ENCODE data around the gene URB1.
"Not testable (repeated sequence)": the region's sequence is repeated elsewhere in the genome, so short reads cannot be mapped to it uniquely, and the experiment has no call there.

Gene URB1

DNA sequence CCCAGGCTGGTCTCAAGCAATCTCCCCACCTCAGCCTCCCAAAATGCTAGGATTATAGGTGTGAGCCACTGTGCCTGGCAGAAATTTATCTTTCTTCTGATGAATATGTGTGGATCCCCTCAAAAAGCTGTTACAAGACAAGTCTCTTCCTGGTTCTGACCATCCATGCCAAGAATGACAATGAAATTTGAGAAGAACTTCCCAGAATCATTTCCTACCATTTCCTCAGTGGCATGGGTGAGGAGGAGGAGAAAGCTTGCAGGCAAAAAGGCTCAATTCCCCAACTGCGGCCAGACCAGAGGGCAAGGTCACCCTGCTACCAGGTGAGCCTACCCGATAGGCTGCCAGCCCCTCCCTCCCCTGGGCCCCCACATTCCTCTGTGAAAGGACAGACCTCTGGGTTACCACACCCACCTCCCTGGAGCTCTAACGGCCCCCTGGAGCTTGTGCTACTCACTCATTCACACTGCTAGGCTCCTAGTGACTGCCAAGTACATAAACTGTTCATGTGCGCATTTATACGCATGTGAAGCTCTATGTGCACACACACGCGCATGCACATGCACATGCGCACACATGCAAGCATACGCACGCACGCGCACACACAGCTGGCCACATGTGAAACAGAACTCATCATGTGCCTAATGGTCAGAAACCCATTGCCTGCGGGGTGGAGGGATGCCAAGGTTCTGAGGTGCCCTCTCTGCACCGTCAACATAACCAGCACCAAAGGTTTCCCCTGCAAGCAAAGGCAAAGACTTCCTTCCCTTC, 77.1 kb downstream of the URB1 start:
- TF ChIP-seq CTCF (IDR thresholded peaks at IDR 0.05; ENCODE audit: extremely low read depth, missing control alignments) = no peak
- no peak for DNase-seq (ENCODE audit: low spot score)

- no peak for DNase-seq (ENCODE audit: low spot score)
- no peak for TF ChIP-seq CTCF (IDR thresholded peaks at IDR 0.05; ENCODE audit: extremely low read depth, missing control alignments)
Observed at GRCh38 chr21:32314806-32315205, 78.0 kb downstream of the URB1 start.

- TF ChIP-seq CTCF (IDR thresholded peaks at IDR 0.05; ENCODE audit: extremely low read depth, missing control alignments) = no peak
- DNase-seq (ENCODE audit: low spot score) = no peak
Observed at GRCh38 chr21:32312976-32313375, 79.8 kb downstream of the URB1 start.

DNA sequence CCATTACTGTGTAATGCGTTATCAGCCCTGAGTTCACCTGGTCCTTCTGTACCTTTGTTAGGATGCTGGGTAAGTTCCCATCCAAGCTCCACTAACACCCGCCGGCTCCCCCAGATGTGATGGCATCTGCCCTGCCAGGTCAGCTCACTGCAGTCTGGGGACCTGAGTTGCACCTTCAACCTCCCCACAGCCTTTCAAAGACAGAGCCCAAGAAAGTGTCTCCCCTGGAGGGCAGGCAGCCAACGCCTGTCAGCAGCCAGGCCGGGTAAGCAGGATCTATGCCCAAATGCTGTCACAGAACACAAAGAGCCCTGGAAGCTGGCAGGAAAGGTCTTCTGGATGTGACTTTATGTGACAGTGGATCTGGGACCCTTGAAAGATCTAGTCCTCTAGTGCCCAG, 80.5 kb downstream of the URB1 start:
- DNase-seq (ENCODE audit: low spot score) = no peak
- no peak for TF ChIP-seq CTCF (IDR thresholded peaks at IDR 0.05; ENCODE audit: extremely low read depth, missing control alignments)

DNA sequence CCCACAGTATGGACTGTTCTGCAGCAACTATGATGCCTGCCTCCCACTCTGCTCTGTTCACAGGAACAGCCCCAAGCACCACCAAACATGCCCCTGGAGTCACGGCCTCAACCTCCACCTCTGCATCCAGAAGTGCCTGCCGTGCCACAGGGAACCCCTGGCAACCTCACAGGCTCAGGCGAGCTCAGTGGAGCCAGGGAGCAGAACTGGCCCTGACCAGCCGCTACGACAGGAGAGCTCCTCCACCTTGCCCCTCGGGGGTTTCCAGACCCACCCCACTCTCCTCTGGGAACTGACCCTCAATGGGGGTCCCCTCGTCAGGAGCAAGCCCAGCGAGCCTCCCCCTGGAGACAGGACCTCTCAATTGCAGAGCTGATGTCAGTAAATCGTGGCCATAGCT, 81.2 kb downstream of the URB1 start:
- no peak for DNase-seq (ENCODE audit: low spot score)
- TF ChIP-seq CTCF (IDR thresholded peaks at IDR 0.05; ENCODE audit: extremely low read depth, missing control alignments) = no peak

- not testable (repeated sequence) for DNase-seq (ENCODE audit: low spot score)
Observed at GRCh38 chr21:32310976-32311375, 81.8 kb downstream of the URB1 start.

DNA sequence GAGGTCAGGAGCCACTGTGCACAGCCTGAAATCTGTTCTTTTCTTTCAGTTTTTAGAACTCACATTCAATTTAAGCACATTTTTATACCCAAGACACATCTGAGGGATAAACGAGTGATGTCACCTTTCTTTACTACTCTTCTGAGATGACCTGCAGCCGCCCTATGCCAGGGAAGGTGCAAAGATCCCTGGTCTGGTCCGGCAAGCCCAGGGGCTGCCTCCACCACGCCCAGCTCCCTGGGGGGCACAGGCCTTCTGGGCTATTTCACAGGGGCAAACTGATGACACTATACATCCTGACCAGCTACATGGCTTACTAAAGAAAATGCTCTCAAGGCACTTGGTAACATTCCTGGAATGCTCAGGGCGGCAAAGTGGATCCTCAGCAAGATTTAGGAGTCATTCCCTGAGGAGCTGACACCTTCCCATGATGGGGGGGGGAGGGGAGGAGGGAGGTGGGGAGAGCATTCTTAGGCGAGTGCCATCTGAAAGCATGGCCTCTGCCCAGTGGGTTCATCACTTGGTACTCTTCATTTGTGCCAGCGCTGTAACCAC, 82.8 kb downstream of the URB1 start:
- no peak for DNase-seq (ENCODE audit: low spot score)
- TF ChIP-seq CTCF (IDR thresholded peaks at IDR 0.05; ENCODE audit: extremely low read depth, missing control alignments) = no peak

DNA sequence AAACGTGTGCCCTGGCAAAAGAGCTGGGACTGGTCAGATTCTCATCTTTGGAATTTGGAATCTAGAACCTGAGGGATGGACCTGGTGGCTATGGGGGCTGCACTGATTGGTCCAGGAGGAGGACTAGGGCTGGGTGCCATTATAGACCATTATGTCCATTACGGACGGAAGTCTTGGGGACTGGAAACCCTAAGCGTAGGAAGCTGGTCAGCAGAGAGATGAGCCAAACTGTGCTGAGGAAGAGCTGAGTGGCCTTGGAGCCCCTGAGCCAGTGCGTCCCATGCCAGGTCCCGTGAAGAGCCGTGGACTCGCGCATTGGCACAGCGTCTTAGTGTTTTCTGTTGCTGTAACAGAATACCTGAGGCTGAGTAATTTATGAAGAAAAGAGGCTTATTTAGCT, 84.1 kb downstream of the URB1 start:
- DNase-seq (ENCODE audit: low spot score) = no peak
- no peak for TF ChIP-seq CTCF (IDR thresholded peaks at IDR 0.05; ENCODE audit: extremely low read depth, missing control alignments)
